Activated gamma-delta T cell (primary cell): ENCODE data around the gene SPINT2.
A peak's percentile ranks its signal among the peaks of the same experiment; 100 is the strongest.
"Not testable (repeated sequence)": the region's sequence is repeated elsewhere in the genome, so short reads cannot be mapped to it uniquely, and the experiment has no call there.

Source experiments
- DNase-seq: peaks from one replicate; lab custom pipeline; 2025; lab: John Stamatoyannopoulos, UW

The SPINT2 gene

DNA sequence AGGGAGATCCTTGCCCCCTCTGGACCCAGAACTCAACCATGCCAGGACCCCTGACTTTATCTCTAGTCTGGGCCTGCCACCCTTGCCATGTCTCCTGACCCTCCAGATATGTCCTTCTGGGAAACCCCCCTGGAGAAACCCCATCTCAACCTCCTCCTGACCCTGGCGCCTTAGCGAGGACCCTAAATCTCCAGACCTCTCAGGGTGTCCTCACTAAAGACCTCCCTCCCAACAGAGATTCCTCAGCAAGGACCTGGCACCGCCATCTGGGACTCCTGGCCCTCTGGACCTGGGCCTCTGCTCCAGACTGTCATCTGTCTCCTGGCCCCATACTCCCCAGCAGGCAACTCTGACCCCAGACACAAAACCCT is 56.6 kb downstream of the SPINT2 start:
- no peak for DNase-seq

DNA sequence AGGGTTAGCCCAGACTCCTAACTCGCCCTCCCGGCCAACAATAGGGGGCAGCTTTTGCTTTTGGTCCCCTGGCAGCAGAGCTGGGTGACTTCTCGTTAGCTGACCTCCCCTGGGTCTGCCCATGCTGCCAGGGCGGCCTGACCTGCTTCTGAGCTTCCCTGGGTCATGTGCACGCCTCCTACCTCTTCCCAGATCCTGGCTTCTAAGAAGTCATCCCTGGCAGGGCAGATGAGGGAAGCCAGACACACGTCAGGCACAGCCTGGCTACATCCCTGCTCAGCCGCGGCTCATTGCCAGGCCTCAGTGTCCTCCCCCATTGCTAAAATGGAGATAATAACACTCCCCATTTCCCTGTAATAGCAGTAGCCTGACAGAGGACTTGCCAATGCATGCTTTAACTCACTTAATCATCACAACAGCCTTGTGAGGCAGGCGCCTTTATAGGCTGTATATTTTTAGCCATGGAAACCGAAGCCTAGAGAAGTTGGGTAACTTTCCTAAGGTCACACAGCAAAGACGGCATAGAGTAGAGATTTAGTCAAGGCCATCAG is 57.3 kb downstream of the SPINT2 start:
- no peak for DNase-seq

DNA sequence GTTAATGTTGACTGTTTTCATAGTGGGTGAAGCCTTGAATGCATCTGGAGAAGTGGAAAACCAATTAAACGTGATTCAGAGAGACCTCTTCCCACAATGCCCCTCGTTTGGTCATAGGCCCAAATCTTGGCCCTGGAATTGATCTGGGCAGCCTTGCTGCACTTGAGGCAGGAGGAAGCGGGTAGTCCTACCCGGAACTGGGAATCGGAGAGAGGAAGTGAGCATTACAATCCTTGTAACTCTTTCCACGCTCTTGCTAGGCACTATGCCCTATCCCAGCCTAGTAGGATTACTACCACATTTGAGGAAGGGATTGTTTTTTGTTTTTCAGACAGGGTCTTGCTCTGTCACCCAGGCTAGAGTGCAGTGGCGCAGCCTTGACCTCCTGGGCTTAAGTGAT is 58.9 kb downstream of the SPINT2 start:
- DNase-seq = no peak

DNA sequence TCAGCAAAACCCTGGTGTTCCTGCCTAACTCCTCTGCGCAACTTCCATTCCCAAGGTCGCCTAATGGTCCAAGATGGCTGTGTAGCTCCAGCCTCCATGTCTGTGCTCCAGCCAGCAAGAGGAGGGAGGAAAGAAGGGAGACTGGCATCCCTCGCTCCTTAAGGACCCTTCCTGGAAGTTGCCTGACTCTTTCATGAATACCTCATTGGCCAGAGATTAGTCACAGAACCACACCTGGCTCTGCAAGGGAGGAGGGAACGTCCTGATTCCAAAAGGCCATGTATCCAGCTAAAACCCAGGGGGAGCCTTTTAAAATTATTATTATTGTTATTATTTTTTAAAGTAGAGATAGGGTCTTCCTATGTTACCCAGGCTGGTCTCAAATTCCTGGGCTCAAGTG is 60.1 kb downstream of the SPINT2 start:
- DNase-seq = no peak

DNA sequence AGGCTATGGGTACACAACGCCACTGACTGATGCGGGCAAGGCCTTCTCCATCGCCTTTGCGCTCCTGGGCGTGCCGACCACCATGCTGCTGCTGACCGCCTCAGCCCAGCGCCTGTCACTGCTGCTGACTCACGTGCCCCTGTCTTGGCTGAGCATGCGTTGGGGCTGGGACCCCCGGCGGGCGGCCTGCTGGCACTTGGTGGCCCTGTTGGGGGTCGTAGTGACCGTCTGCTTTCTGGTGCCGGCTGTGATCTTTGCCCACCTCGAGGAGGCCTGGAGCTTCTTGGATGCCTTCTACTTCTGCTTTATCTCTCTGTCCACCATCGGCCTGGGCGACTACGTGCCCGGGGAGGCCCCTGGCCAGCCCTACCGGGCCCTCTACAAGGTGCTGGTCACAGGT is 62.2 kb downstream of the SPINT2 start:
- DNase-seq = no peak

DNA sequence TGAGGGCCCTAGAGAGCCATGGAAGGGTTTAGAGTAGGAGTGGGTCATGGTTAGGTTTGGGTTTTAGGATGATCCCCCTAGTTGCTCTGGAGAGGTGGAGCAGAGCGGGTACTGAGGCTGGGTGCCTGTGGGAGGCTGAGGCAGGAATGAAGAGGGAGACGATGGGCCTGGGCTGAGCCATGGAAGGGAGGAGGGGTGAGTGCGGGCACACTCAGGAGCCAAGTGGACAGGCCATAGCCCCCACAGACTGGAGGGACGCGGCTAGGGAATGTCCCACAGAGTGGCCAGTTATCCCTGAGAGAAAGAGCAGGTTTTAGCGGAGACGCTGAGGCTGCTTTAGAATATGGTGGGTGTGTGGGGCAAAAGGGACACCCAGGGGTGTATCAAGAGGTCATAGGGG is 65.3 kb downstream of the SPINT2 start:
- no peak for DNase-seq

DNA sequence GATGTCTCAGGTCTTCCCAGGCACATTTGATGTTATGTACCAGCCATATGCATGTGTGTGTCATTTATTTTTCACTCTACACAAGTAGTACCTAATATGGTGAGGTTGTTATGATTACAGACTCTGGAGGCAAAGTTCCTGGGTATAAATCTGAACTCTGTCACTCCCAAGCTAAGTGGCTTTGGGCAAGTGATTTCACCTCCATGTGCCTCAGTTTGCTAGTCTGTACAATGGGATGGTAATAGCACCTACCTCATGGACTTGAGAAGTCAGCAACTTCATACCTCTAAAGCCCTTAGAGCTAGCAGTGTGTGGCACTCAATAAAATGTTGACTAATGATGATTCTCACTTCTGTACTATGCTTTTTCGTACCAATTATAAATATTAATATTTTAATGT is 67.4 kb downstream of the SPINT2 start:
- DNase-seq = no peak

DNA sequence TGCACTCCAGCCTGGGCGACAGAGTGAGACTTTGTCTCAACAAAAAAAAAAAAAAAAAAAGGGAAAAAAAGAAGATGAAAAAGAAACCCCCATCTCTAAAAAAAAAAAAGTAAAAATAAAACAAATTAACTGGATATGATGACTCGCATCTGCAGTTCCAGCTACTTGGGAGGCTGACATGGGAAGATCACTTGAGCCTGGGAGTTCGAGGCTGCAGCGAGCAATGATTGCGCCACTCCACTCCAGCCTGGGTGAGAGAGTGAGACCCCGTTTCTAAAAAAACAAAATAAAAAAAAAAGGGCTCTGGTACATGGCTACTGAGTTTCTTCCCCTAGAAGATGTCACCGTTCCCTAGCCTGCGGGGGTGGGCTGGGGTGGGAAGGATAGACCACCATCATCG is 68.9 kb downstream of the SPINT2 start:
- no peak for DNase-seq

DNA sequence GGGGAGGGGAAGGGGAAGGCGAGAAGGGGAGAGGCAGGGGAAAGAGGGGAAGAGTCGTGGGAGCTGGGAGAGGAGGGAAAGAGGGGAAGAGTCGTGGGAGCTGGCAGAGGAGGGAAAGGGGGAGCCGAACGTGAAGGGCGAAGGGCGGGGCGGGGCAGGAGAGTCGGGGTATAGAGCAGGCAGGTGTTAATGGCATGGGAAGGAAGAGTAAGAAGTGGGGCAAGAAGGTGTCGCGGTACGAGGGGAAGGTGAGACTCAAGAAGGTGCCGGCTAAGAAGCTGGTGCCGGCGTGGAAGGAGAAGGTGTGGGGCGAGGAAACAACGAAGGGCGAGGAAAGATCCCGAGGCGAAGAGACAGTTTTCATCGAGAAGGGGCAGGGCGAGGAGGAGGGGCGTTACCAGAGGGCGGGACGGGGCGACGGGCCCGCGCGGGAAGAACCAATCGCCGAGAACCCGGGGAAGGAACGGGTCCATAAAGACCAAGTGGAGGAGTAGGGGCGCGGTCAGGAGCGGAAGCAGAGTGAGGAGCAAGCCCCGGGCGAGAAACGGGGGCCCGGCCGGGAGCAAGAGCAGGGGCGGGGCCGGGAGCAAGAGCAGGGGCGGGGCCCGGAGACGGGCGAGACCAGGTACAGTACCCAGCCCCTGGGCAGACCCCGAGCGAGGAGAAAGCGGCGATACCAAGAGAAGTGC is 71.7 kb downstream of the SPINT2 start:
- peak; percentile 79 for DNase-seq

DNA sequence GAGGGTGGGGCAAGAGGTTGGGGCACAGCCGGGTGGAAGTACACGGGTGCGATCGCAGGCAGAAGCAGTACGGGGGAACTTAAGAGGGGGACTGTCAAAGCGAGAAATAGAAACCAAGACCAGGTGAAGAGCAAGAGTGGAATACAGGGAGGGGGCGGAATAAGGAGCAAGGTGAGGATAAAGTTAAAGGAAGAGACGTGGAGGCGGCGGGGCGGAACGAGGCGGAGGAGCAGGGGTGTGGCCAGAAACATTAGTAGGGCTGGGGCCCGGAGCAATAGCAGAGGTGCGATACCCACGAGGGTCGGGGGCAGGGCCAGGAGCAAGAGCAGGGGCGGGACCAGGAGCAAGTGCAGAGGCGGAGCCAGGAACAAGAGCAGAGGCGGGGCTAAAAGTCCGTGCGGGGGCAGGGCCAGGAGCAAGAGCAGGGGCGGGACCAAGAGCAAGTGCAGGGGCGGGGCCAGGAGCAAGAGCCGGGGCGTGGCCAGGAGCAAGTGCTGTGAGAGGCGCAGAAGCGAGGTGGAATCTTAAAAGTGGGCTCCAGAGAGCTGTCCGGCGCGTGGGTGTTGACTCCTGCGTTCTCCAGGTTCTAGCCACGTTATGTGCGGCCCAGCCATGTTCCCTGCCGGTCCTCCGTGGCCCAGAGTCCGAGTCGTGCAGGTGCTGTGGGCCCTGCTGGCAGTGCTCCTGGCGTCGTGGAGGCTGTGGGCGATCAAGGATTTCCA is 72.4 kb downstream of the SPINT2 start:
- DNase-seq = peak; percentile 77

DNA sequence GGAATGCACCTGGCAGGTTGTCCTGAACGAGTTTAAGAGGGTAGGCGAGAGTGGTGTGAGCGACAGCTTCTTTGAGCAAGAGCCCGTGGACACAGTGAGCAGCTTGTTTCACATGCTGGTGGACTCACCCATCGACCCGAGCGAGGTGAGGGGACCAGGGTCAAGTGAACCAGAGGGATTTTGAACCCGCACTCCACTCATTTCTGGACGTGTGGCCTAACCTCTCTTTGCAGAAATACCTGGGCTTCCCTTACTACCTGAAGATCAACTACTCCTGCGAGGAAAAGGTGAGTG is 72.9 kb downstream of the SPINT2 start:
- DNase-seq = no peak

DNA sequence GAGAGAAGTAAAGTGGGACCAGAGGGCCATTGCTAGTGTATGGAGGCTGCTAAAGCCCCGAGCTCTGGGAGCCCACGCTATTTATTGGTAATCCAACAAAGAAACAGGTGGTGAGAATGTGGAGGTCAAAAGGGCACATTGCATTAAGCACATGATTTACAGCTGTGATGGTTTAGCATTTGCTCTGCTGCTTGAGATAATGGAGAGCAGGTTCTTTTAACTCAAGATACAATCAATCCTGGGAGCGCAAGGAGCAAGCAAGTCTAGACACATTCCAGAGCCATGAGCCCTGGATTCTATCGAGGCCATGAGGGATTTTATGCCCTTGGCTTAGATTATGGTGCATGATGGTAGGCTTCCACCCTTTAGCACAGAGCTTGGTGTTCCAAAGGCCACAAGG is 74.6 kb downstream of the SPINT2 start:
- DNase-seq = not testable (repeated sequence)

DNA sequence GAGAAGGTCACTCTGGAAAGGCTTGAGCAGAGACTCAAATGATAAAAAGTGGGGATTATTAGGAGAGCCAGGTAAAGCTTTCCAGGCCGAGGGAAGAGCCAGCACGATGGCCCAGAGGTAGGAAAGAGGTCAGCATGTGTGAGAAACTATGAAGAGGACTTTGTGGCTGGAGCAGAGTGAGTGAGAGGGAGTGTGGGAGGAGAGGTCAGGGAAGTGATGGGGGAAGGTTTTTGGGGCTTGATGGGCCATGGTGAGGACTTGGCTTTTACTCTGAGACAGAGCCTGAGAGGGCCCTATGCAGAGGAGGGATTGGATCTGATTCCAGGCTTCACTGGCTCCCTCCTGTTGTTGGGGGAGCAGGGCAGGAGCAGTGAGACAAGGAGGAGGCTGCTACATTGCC is 76.6 kb downstream of the SPINT2 start:
- no peak for DNase-seq
